Stimulated activated CD8-positive, alpha-beta memory T cell treated with anti-CD3 and anti-CD28 coated beads, Interleukin-15, amount 100 ng/mL, for 48 hours (primary cell): ENCODE data around the gene ARFGEF2.
"Not testable (repeated sequence)": the region's sequence is repeated elsewhere in the genome, so short reads cannot be mapped to it uniquely, and the experiment has no call there.

Experiments used
- DNase-seq, 2 donors: peaks; one replicate each; pipeline ENCODE4 v3.0.0-alpha.2; 2020; ENCODE audit warnings: low read depth in 2 of 2

Gene ARFGEF2

DNA sequence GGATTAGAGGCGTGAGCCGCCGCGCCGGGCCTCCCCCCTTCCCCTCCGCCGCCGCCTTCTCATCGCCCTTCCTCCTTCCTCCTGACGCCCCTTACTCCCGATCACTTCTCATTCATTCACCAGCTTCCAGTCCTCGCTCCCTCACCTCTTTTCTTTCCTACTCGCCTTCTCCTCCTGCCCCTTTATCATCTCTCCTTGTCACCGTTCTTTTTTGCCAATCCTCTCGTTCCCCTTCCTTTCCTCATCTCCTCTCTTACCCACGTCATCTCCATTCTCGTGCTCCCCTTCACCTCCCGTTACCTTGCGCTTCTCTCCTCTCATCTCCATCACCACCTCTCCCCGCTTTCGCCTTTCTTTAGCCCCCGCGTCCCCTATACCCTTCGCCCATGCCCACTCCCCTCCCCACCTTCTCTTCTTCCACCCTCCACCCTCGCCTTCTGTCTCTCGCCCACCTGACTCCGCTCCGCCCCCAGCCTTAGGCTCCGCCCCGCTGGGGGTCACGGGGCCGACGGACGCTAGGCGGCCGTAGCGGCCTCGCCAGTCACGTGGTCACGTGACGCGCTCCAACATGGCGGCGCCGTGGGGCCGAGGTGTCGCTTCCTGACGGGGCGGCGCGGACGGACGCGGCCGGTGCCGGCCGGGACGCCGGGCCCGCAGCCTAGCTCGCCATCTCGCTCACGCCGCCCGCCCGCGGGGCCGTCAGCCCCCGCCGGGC is at the start of gene ARFGEF2:
Gene ARFGEF2, plus strand, starts transcription at position 544 of the 715 bp plus-strand sequence. CDS start 179 bp downstream, outside the sequence.
- peak; percentile 90 to 92 for DNase-seq

- no peak for DNase-seq
Measured at GRCh38 chr20:48875233-48875913, 46.1 kb upstream of the ARFGEF2 start.

- DNase-seq, result no peak
Measured at GRCh38 chr20:48875914-48876240, 45.6 kb upstream of the ARFGEF2 start.

- no peak for DNase-seq
Measured at GRCh38 chr20:48877304-48877703, 44.2 kb upstream of the ARFGEF2 start.

DNA sequence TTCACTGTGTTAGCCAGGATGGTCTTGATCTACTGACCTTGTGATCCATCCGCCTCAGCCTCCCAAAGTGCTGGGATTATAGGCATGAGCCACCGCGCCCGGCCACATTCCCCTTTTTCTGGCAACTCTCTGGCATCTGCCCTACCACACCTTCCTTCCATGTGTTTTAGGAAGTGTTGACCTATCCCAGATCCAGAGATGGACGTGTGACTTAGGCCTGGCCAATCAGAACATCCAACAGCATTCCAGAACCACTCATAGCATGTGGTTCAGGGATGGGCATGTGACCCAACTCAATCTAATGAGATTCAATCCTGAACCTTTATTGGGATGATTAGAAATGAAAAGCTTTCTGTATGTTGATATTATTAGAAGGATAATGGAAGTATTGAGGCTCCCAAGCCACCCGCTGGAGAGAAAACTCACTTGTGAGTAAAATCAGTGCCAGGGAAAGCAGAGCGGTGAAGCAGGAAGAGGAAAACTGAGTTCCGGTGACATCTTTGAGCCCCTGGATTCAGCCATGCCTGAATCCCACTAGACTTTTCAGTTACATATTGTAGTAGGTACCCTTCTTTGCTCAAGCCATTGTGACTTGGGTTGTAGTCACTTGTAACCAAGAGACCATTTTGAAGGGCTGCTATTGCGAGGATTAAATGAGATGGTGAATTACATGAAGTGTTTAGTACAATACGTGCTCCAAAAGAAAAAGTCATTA is 42.8 kb upstream of the ARFGEF2 start:
- no peak for DNase-seq

- no peak for DNase-seq
Measured at GRCh38 chr20:48879612-48880245, 41.8 kb upstream of the ARFGEF2 start.

DNA sequence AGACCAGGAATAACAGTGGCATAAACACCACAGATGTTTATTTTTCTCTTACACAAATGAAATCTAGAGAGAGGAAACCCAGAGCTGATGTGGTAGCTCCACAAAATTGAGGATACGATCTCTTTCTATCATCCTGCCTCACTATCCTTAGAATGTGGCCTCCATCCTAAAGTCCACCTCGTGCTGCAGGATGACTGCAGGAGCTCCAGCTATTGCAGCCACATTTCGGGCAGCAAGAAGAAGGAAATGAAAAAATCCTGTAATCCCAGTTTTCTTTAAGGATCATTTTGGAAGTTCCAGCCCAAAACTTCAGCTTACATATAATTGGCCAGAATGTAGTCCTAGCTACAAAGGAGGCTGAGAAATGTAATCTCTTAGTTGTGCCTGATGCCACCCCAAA is 41.2 kb upstream of the ARFGEF2 start:
- no peak for DNase-seq

DNA sequence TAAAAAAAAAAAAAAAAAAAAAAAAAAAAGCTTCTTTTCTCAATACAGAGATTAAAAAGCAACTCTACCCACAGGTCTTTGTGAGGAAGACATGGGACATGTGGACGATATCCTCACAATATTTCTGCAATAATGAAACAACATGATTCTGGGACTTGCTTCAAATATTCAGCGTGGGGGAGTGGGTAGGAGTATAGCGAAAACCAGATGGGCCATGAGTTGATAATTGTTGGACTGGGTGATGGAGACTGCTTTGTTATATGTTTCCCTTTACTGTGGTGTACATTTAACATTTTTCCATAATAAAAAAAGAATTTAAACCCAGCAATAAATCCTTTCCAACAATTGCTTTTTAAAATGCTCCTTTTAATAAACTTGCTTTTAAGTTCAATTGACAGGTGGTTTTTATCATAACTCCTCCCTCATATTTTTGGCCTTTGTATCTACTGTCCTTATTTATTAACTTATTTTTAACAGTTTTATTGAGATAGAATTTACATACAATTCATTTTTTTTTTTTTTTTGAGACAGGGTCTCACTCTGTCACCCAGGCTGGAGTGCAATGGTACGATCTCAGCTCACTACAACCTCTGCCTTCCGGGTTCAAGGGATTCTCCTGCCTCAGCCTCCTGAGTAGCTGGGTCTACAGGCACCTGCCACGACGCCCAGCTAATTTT is 40.4 kb upstream of the ARFGEF2 start:
- no peak for DNase-seq

DNA sequence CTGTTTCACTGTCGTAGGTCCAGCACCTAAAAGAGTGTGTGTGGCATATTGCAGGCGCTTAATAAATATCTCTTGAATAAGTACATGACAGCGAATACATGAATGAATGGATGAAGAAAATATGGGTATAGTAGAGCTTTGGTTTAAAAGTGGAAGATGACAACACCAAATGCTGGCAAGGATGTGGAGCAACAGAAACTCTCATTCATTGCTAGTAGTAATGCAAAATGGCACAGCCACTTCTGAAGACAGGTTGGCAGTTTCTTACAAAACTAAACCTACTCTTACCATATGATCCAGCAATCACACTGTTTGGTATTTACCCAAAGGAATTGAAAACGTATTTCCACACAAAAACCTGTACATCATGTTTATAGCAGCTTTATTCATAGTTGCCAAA is 36.3 kb upstream of the ARFGEF2 start:
- no peak for DNase-seq

DNA sequence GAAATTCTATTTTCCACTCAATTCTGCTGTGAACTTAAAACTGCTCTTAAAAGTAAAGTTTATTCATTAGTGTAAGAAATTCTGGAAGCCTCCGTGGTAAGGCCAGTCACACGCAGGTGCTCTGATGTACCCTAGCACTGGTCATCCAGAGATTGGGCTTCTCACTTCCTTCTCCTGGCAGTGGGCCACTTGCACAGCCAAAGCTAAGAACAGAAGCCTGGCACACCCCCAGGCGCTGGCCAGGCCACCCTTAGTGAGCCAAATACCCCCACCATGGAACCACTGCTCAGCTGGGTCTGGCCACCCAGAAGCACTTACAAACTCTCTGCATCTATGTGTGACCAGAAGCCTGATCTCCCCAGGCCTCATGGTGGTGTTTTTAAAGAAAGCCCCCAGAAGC is 35.3 kb upstream of the ARFGEF2 start:
- no peak for DNase-seq

- DNase-seq, result no peak
Measured at GRCh38 chr20:48886811-48887210, 34.7 kb upstream of the ARFGEF2 start.

GRCh38 chr20:48888517-48888916 is 33.0 kb upstream of the ARFGEF2 start:
- DNase-seq, result not testable (repeated sequence)

DNA sequence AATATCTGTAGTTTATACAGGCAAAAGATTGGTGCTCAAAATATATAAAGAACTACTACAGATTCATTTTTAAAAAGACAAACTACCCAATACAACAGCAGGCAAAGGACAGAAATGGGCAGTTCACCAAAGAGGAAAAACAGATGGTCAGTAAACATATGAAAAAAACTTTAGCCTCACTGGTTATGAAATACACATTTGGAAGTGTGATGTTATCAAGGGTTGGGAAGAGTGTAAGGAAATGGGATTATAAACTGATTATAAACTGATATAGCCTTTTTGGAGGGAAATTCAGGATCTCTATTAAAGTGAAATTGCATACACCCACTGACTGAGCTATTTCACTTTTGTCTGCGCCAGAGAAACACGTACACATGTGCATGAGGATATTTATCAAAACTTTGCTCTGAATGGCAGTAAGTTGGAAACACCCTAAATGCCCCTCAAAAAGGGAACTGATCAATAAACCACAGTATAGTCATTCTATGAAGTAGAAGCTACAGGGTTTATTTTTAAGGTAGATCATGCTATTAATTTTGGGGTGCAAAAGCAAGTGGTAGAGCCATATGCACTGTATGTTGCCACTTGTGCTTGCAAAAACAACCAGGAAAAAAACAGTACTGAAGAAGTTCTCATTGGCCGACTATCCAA is 32.2 kb upstream of the ARFGEF2 start:
- DNase-seq, result no peak

DNA sequence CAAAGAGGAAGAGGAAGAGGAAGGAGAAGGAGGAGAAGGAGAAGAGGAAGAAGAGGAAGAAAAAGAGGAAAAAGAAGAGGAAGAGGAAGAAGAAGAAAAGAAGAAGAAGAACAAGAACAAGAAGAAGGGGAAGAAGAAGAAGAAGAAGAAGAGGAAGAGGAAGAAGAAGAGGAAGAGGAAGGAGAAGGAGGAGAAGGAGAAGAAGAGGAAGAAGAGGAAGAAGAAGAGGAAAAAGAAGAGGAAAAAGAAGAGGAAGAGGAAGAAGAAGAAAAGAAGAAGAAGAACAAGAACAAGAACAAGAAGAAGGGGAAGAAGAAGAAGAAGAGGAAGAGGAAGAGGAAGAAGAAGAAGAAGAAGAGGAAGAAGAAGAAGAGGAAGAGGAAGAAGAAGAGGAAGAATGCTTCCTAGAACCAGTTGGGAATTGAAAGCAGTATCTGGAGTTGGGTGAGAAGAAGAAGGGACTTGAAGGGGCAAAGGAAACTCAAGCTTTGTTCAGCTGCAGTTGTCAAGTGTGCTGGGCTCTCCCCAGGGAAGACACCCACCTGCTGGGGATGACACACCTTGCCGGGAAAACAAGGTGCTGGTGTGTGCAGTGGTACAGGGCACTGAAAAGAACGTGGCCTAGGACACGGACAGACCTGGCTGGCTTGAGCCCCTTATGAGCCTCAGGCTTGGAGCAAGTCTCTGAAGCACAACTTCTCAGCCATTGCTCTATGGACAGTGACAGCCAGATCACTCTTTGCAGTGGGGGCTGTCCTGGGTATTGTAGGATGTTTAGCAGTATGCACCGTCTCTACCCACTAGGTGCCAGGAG is 30.1 kb upstream of the ARFGEF2 start:
- no peak for DNase-seq

DNA sequence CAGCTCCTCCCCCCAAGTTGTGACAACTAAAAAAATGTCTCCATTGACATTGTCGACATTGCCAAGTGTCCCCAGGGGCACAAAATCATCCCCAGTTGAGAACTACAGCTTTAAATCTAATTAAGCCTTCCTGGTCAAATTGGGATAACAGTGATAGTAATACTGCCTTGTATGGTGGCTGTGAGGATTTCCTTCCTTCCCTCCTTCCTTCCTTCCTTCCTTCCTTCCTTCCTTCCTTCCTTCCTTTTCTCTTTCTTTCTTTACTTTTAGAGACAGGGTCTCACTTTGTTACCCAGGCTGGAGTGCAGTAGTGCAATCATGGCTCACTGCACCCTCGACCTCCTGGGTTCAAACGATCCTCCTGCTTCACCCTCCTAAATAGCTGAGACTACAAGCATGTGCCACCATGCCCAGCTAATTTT is 29.5 kb upstream of the ARFGEF2 start:
- no peak for DNase-seq

DNA sequence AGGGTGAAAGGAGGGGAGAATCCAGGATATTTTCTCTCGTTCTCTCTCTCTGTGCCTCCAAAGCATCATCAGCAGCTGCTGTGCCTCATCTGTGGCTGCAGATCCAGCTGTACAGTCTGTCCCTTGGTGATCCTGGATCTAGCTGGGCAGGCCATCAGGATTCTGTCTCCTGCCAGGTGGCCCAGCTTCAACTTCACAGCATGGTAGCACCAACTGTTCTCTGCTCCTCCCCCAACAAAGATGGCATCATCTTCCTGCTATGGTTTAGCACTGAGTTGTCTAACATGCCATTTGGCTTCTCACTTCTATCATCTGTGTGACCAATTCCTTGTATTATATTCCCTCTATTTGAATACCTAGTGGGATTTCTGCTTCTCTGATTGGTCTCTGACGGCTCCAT is 28.6 kb upstream of the ARFGEF2 start:
- no peak for DNase-seq

GRCh38 chr20:48893374-48893773 is 28.1 kb upstream of the ARFGEF2 start:
- DNase-seq, result no peak

- no peak for DNase-seq
Measured at GRCh38 chr20:48897305-48898010, 24.1 kb upstream of the ARFGEF2 start.

DNA sequence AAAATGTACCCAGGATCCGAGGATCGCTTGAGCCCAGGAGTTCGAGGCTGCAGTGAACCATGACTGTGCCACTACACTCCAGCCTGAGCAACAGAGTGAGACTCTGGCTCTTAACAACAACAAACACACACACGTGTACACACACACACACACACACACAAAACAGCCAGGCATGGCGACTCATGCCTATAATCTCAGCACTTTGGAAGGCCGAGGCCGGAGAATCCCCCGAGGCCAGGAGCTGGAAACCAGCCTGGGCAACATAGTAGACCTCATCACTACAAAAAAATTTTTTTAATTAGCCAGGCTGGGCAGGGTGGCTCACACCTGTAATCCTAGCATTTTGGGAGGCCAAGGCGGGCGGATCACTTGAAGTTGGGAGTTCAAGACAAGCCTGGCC is 23.3 kb upstream of the ARFGEF2 start:
- no peak for DNase-seq
